ENCODE measurements around the gene TCF12.

Gene TCF12

DNA sequence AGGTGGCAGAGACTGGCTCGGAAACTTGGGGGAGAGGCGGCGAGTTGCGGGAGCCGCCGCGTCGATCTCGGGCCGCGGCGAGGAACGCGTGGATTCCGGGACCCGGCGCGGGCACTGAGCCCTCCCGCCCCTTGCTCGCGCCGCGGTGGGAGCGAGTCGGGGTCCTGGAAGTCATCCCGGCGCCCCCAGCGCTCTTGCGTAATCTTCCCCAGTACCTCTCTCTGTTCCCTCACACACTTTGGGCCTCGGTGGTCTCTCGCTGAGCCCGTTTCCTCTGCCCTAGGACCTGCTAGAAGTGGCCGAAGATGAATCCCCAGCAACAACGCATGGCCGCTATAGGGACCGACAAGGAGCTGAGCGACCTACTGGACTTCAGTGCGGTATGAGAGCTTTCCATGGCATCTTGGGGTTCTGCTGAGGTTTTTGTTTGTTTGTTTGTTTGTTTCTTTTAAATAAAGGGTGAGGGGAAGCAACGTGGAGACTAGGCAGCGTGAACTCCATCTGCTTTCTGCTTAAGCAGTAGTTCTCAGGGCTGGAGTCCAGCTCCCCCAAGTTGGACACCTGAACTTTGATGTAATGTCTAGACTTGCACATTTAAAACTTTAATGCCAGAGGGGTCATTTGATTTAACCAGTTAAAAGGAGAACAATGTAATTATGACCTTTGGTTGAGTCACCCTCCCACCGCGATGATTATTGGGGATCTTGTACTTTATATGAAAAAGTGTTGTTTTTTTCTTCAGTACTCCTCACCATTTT, 1.3 kb downstream of the TCF12 start:
- H2AFZ ChIP-seq (ENCODE audit: low read length): peak overlapping the region; percentile 87; the same call in 1 of the 2 replicates
- no peaks in the 10 kb centered on the region for H3K9me3 ChIP-seq (ENCODE audit: insufficient read depth, low read depth, low read length)
- peak overlapping the region; percentile 95 for H3K4me3 ChIP-seq (ENCODE audit: low read length, poor library complexity, severe bottlenecking)
- peak overlapping the region; percentile 74 for H3K4me2 ChIP-seq (ENCODE audit: low read depth, low read length, poor library complexity, severe bottlenecking)
- peaks cover 49% of the 10 kb centered on the region for H4K20me1 ChIP-seq (ENCODE audit: insufficient read depth, low read length, poor library complexity, severe bottlenecking)
- no peak for TF ChIP-seq EZH2phosphoT487 (IDR thresholded peaks at IDR 0.05; ENCODE audit: borderline replicate concordance)
- TF ChIP-seq, protein P1, sequence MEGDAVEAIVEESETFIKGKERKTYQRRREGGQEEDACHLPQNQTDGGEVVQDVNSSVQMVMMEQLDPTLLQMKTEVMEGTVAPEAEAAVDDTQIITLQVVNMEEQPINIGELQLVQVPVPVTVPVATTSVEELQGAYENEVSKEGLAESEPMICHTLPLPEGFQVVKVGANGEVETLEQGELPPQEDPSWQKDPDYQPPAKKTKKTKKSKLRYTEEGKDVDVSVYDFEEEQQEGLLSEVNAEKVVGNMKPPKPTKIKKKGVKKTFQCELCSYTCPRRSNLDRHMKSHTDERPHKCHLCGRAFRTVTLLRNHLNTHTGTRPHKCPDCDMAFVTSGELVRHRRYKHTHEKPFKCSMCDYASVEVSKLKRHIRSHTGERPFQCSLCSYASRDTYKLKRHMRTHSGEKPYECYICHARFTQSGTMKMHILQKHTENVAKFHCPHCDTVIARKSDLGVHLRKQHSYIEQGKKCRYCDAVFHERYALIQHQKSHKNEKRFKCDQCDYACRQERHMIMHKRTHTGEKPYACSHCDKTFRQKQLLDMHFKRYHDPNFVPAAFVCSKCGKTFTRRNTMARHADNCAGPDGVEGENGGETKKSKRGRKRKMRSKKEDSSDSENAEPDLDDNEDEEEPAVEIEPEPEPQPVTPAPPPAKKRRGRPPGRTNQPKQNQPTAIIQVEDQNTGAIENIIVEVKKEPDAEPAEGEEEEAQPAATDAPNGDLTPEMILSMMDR (conservative IDR thresholded peaks at IDR 0.05; ENCODE audit: low read length): no peak
- no peaks in the 10 kb centered on the region for H3F3A ChIP-seq (ENCODE audit: low read depth)
- no peaks in the 10 kb centered on the region for H3K36me3 ChIP-seq (ENCODE audit: insufficient read depth, low read length)
- H3K9me2 ChIP-seq (replicated peaks; ENCODE audit: low read depth, low read length): no peaks in the 10 kb centered on the region
- H3K4me1 ChIP-seq (ENCODE audit: insufficient read depth, low read length, poor library complexity, severe bottlenecking): peaks cover 49% of the 10 kb centered on the region
- H3K79me2 ChIP-seq (ENCODE audit: insufficient read depth, low read length): peaks cover 75% of the 10 kb centered on the region
- H3K27me3 ChIP-seq (ENCODE audit: insufficient read depth, low read length, poor library complexity, severe bottlenecking): no peaks in the 10 kb centered on the region
- H3K9ac ChIP-seq (ENCODE audit: low read depth, low read length, poor library complexity, severe bottlenecking): peak overlapping the region; percentile 87

DNA sequence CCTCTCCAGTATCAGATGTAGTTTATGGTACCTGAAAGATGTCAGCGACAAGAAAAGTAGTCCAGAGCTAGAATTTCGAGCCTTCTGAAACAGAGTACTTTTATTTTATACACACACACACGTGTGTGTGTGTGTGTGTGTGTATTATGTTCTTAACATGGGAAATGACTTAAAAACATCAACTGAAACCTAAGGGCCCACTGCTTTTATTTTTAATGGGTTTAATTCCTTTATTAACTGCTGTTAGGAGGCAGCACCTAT, 1.9 kb downstream of the TCF12 start:
- Histone ChIP-seq H3K4me1 (ENCODE audit: insufficient read depth, low read length, poor library complexity, severe bottlenecking) (peaks cover 49% of the 10 kb centered on the region), H3K36me3 (ENCODE audit: insufficient read depth, low read length) (no peaks in the 10 kb centered on the region), H3K9ac (ENCODE audit: low read depth, low read length, poor library complexity, severe bottlenecking) (peak overlapping the region; percentile 87), H3F3A (ENCODE audit: low read depth) (no peaks in the 10 kb centered on the region), H3K4me2 (ENCODE audit: low read depth, low read length, poor library complexity, severe bottlenecking) (peak overlapping the region; percentile 74), H3K79me2 (ENCODE audit: insufficient read depth, low read length) (peaks cover 79% of the 10 kb centered on the region), H2AFZ (ENCODE audit: low read length) (no peak overlapping the region), H4K20me1 (ENCODE audit: insufficient read depth, low read length, poor library complexity, severe bottlenecking) (peaks cover 49% of the 10 kb centered on the region), H3K27me3 (ENCODE audit: insufficient read depth, low read length, poor library complexity, severe bottlenecking) (no peaks in the 10 kb centered on the region), H3K9me2 (replicated peaks; ENCODE audit: low read depth, low read length) (no peaks in the 10 kb centered on the region), H3K9me3 (ENCODE audit: insufficient read depth, low read depth, low read length) (no peaks in the 10 kb centered on the region), H3K4me3 (ENCODE audit: low read length, poor library complexity, severe bottlenecking) (peak overlapping the region; percentile 95)
- no peak for TF ChIP-seq EZH2phosphoT487 (IDR thresholded peaks at IDR 0.05; ENCODE audit: borderline replicate concordance)
- TF ChIP-seq, protein P1 (conservative IDR thresholded peaks at IDR 0.05; ENCODE audit: low read length): no peak

DNA sequence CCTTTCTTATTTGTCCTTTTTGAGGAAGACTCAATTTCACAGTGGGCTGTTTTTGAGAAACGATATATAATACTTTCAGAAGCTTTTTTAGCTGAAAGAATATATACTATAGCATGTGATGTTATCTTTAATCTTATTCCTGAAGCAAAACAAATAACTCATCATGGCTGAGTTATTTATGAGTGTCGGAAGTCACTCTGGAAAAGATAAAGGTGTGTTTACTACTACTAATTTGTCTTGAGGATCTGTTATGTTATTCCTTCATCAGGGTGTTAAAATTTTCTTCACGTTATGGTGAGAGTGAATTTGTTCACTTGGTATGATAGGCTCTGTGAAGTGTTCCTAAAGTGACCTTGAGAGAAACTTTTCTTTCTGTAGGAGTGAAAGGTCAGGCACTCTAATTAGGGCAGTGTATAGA, 4.7 kb downstream of the TCF12 start:
- no peak for TF ChIP-seq EZH2phosphoT487 (IDR thresholded peaks at IDR 0.05; ENCODE audit: borderline replicate concordance)
- TF ChIP-seq, protein P1 (conservative IDR thresholded peaks at IDR 0.05; ENCODE audit: low read length): no peak
- peaks cover 95% of the 10 kb centered on the region for H3K79me2 ChIP-seq (ENCODE audit: insufficient read depth, low read length)
- H3K9me3 ChIP-seq (ENCODE audit: insufficient read depth, low read depth, low read length): no peaks in the 10 kb centered on the region
- H3F3A ChIP-seq (ENCODE audit: low read depth): no peaks in the 10 kb centered on the region
- H3K27me3 ChIP-seq (ENCODE audit: insufficient read depth, low read length, poor library complexity, severe bottlenecking): no peaks in the 10 kb centered on the region
- H3K4me3 ChIP-seq (ENCODE audit: low read length, poor library complexity, severe bottlenecking): peak overlapping the region; percentile 95
- no peaks in the 10 kb centered on the region for H3K9me2 ChIP-seq (replicated peaks; ENCODE audit: low read depth, low read length)
- H4K20me1 ChIP-seq (ENCODE audit: insufficient read depth, low read length, poor library complexity, severe bottlenecking): peaks cover 67% of the 10 kb centered on the region
- no peaks in the 10 kb centered on the region for H3K36me3 ChIP-seq (ENCODE audit: insufficient read depth, low read length)
- peak overlapping the region; percentile 74 for H3K4me2 ChIP-seq (ENCODE audit: low read depth, low read length, poor library complexity, severe bottlenecking)
- peaks cover 54% of the 10 kb centered on the region for H3K4me1 ChIP-seq (ENCODE audit: insufficient read depth, low read length, poor library complexity, severe bottlenecking)
- no peak overlapping the region for H2AFZ ChIP-seq (ENCODE audit: low read length)
- peak overlapping the region; percentile 16 for H3K9ac ChIP-seq (ENCODE audit: low read depth, low read length, poor library complexity, severe bottlenecking)
